Gastroesophageal sphincter (tissue), 4 donors: Measurements from ENCODE around the gene IRF1. TPM values are rescaled to one million over a fixed set of nuclear protein-coding genes. Genes with fewer than 3 reads are reported as not detected.

Source experiments
- ATAC-seq: fragments of 150-250 bp; one replicate; pipeline ENCODE4 v1.9.1; 2016; ENCODE audit warnings: mild to moderate bottlenecking, moderate library complexity
- H3K27ac ChIP-seq, 4 donors: fragments of 200-600 bp; sonication (generic) in 3 of 4; 1 replicate in 3 of 4; 2 replicates in 1 of 4; pipeline ENCODE4 v1.5.1; 2016 to 2019
- H3K27me3 ChIP-seq: fragments of 200-600 bp; sonication (generic); one replicate; pipeline ENCODE4 v1.5.1; 2019
- H3K36me3 ChIP-seq, 2 donors: fragments of 200-600 bp; sonication (generic); one replicate each; pipeline ENCODE4 v1.5.1; 2019; ENCODE audit warnings: control low read depth in 1 of 2
- H3K4me1 ChIP-seq, 3 donors: fragments of 200-600 bp; sonication (generic); 1 replicate in 2 of 3; 2 replicates in 1 of 3; pipeline ENCODE4 v1.5.1; 2016 to 2019; ENCODE audit warnings: control low read depth in 2 of 3
- H3K4me3 ChIP-seq, 2 donors: fragments of 200-600 bp; sonication (generic); one replicate each; pipeline ENCODE4 v1.5.1; 2019; ENCODE audit warnings: mild to moderate bottlenecking in 1 of 2, moderate library complexity in 1 of 2
- H3K9me3 ChIP-seq, 3 donors: fragments of 200-600 bp; sonication (generic); one replicate each; pipeline ENCODE4 v1.5.1; 2017 to 2019; ENCODE audit warnings: control low read depth in 2 of 3
- CTCF ChIP-seq, 4 experiments: fragments of 200-600 bp in 2 of 4; fragments of 450-650 bp in 2 of 4; sonication (generic) in 1 of 4; IDR thresholded peaks; one replicate each; pipeline ENCODE4 v1.5.1; 2017 to 2019; ENCODE audit warnings: antibody characterized with exemption in 4 of 4, mild to moderate bottlenecking in 2 of 4, moderate library complexity in 2 of 4
- EP300 ChIP-seq: sonication (generic); formaldehyde crosslinking; IDR thresholded peaks from one replicate; pipeline ENCODE4 v1.6.1; 2017; ENCODE audit warnings: antibody characterized with exemption, mild to moderate bottlenecking
- POLR2A ChIP-seq, 2 donors: fragments of 450-650 bp; IDR thresholded peaks; one replicate each; pipeline ENCODE4 v1.6.1; 2017; ENCODE audit warnings: antibody characterized with exemption in 2 of 2, mild to moderate bottlenecking in 2 of 2, moderate library complexity in 1 of 2
- POLR2AphosphoS5 ChIP-seq: sonication (generic); formaldehyde crosslinking; IDR thresholded peaks from one replicate; pipeline ENCODE4 v1.6.1; 2017; ENCODE audit warnings: antibody characterized with exemption
- WGBS, 2 donors: methylation state at CpG; one replicate each; pipeline ENCODE4 v1.1.5; 2018; ENCODE audit warnings: low coverage in 1 of 2; 5-methylcytosine and 5-hydroxymethylcytosine counted together
- total RNA-seq, 4 donors: library from RNA; depleted of rRNA; stranded (reverse); fragments of >200 nt; gene quantifications; one replicate each; pipeline ENCODE4 v1.1.0, GENCODE V29; 2016

IRF1 gene
- total RNA-seq, 4 donors from 2014 or later, result 10.9 to 74.3 (median 19.4) TPM

GRCh38 chr5:132484391-132484725 is 6.2 kb downstream of the IRF1 start:
- H3K27me3 ChIP-seq, result no peaks in the 10 kb centered on the region
- H3K36me3 ChIP-seq, result peaks cover 0 to 73% of the 10 kb centered on the region in 2 donors
- 50 to 67% methylated on average over 1 of the region's 3 CpGs for WGBS, 2 donors
- H3K27ac ChIP-seq, result peak overlapping the region in 2 of 4 donors; percentile 18 to 21
- peaks cover 0 to 65% (median 35%) of the 10 kb centered on the region in 3 donors for H3K4me1 ChIP-seq
- no peak overlapping the region for H3K4me3 ChIP-seq
- no peaks in the 10 kb centered on the region for H3K9me3 ChIP-seq
- no peak for ATAC-seq
- TF ChIP-seq CTCF (IDR thresholded peaks at IDR 0.05) (no peak), EP300 (no peak), POLR2AphosphoS5 (no peak), POLR2A (IDR thresholded peaks at IDR 0.05) (no peak)

GRCh38 chr5:132483661-132484390 is 6.7 kb downstream of the IRF1 start:
- Histone ChIP-seq H3K4me1 (peaks cover 0 to 65% (median 30%) of the 10 kb centered on the region in 3 donors), H3K27me3 (no peaks in the 10 kb centered on the region), H3K36me3 (peaks cover 0 to 73% of the 10 kb centered on the region in 2 donors), H3K27ac (peak overlapping the region in 2 of 4 donors; percentile 18 to 21), H3K4me3 (no peak overlapping the region), H3K9me3 (no peaks in the 10 kb centered on the region)
- 80 to 100% methylated on average over 4 to 5 of the region's 7 CpGs for whole genome bisulfite sequencing, 2 donors
- TF ChIP-seq POLR2A (IDR thresholded peaks at IDR 0.05), result no peak
- no peak for TF ChIP-seq POLR2AphosphoS5
- no peak for TF ChIP-seq CTCF (IDR thresholded peaks at IDR 0.05)
- no peak for ATAC-seq

GRCh38 chr5:132483101-132483500 is 7.5 kb downstream of the IRF1 start:
- ATAC-seq, result no peak
- peak overlapping the region in 1 of 4 donors; percentile 18 for H3K27ac ChIP-seq
- no peak overlapping the region for H3K4me3 ChIP-seq
- peaks cover 0 to 71% of the 10 kb centered on the region in 2 donors for H3K36me3 ChIP-seq
- H3K9me3 ChIP-seq, result no peaks in the 10 kb centered on the region
- no peaks in the 10 kb centered on the region for H3K27me3 ChIP-seq
- no peak for TF ChIP-seq CTCF (IDR thresholded peaks at IDR 0.05)
- TF ChIP-seq POLR2AphosphoS5, result no peak
- no peak for TF ChIP-seq POLR2A (IDR thresholded peaks at IDR 0.05)
- no peak for TF ChIP-seq EP300
- peaks cover 0 to 65% (median 23%) of the 10 kb centered on the region in 3 donors for H3K4me1 ChIP-seq
- 75% methylated on average over 4 of the region's 8 CpGs; no CpG with 5 or more reads in 1 of the 2 donors for WGBS, 2 donors

GRCh38 chr5:132481596-132482211 is 8.9 kb downstream of the IRF1 start:
- TF ChIP-seq POLR2A (IDR thresholded peaks at IDR 0.05) (no peak), CTCF (IDR thresholded peaks at IDR 0.05) (no peak), POLR2AphosphoS5 (no peak), EP300 (no peak)
- peaks cover 0 to 65% (median 9%) of the 10 kb centered on the region in 3 donors for H3K4me1 ChIP-seq
- ATAC-seq, result no peak
- H3K9me3 ChIP-seq, result no peaks in the 10 kb centered on the region
- H3K4me3 ChIP-seq, result no peak overlapping the region
- peaks cover 0 to 57% of the 10 kb centered on the region in 2 donors for H3K36me3 ChIP-seq
- no peaks in the 10 kb centered on the region for H3K27me3 ChIP-seq
- 68% methylated on average over 2 of the region's 5 CpGs; no CpG with 5 or more reads in 1 of the 2 donors for WGBS, 2 donors
- H3K27ac ChIP-seq, result peak overlapping the region in 1 of 4 donors; percentile 31
